C4-2B (cell line): ENCODE results near the gene RPRD1B.

Experiments
- ZFX ChIP-seq: fragments of 450-650 bp; IDR thresholded peaks from 2 replicates; pipeline ENCODE4 v1.6.1; 2017
- TF ChIP-seq, protein P1 (sequence below): fragments of 450-650 bp; conservative IDR thresholded peaks from 2 replicates; pipeline ENCODE4 v1.5.1; 2017; ENCODE audit warnings: mild to moderate bottlenecking

DNA sequence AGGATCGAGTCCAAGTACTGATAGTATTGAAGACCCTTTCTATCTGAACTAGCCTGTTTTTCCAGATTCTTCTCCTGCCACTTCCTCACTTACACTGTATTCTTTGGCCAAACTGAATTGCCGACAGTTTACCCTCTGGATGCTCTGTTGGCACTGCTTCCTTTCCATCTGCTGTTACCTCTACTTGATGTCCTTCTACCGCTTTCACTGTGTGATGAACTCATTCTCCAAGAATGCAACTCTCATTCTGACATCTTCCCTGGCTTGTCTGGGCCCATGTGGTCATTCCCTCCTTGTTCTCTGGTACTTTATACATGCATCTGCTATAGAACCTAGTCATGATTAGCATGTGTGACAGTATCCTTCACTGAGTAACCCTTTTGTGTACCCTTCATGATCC, 16.3 kb downstream of the RPRD1B start:
- TF ChIP-seq, protein P1, sequence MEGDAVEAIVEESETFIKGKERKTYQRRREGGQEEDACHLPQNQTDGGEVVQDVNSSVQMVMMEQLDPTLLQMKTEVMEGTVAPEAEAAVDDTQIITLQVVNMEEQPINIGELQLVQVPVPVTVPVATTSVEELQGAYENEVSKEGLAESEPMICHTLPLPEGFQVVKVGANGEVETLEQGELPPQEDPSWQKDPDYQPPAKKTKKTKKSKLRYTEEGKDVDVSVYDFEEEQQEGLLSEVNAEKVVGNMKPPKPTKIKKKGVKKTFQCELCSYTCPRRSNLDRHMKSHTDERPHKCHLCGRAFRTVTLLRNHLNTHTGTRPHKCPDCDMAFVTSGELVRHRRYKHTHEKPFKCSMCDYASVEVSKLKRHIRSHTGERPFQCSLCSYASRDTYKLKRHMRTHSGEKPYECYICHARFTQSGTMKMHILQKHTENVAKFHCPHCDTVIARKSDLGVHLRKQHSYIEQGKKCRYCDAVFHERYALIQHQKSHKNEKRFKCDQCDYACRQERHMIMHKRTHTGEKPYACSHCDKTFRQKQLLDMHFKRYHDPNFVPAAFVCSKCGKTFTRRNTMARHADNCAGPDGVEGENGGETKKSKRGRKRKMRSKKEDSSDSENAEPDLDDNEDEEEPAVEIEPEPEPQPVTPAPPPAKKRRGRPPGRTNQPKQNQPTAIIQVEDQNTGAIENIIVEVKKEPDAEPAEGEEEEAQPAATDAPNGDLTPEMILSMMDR = no peak
- TF ChIP-seq ZFX = no peak
